Progenitor cell of endocrine pancreas (in vitro differentiated cells): Measurements from ENCODE around the gene SRRM2. TPM values are rescaled to one million over a fixed set of nuclear protein-coding genes. Genes with fewer than 3 reads are reported as not detected.

Source experiments
- DNase-seq: peaks from one replicate; pipeline ENCODE4 v3.0.0; 2021; ENCODE audit warnings: low spot score; ENCODE audit not compliant: unreplicated experiment
- H3K27ac Mint-ChIP-seq: 2 replicates; pipeline ENCODE4 v1.8.0; 2021; ENCODE audit warnings: mild to moderate bottlenecking, moderate library complexity, mixed read lengths
- H3K27me3 Mint-ChIP-seq: 2 replicates; pipeline ENCODE4 v1.8.0; 2021; ENCODE audit warnings: mixed read lengths
- H3K36me3 Mint-ChIP-seq: 2 replicates; pipeline ENCODE4 v1.8.0; 2022; ENCODE audit warnings: mixed read lengths; ENCODE audit not compliant: insufficient read depth
- H3K4me1 Mint-ChIP-seq: 2 replicates; pipeline ENCODE4 v1.8.0; 2021; ENCODE audit warnings: low read depth, mixed read lengths
- H3K4me3 Mint-ChIP-seq: 2 replicates; pipeline ENCODE4 v1.8.0; 2021; ENCODE audit warnings: low read depth, mild to moderate bottlenecking, moderate library complexity, mixed read lengths
- H3K9me3 Mint-ChIP-seq: 2 replicates; pipeline ENCODE4 v1.8.0; 2021; ENCODE audit warnings: low read depth, mixed read lengths
- total RNA-seq: library from RNA; stranded (reverse); gene quantifications from 2 replicates; pipeline ENCODE4 v1.2.1, GENCODE V29; 2021
- TF ChIP-seq, protein P1 (sequence below): fragments of 200-600 bp; sonication (generic); IDR thresholded peaks from one replicate; pipeline ENCODE4 v1.5.0; 2021; ENCODE audit warnings: antibody characterized with exemption, mild to moderate bottlenecking; ENCODE audit not compliant: unreplicated experiment

Gene SRRM2
- total RNA-seq, 1 donor from 2014 or later, result 817 TPM

- Mint-ChIP-seq H3K4me1 (peaks cover 17% of the 10 kb centered on the region), H3K9me3 (no peaks in the 10 kb centered on the region), H3K27me3 (peaks cover 3% of the 10 kb centered on the region), H3K4me3 (no peak overlapping the region), H3K27ac (no peak overlapping the region), H3K36me3 (no peaks in the 10 kb centered on the region)
- no peak for DNase-seq
- TF ChIP-seq, protein P1, sequence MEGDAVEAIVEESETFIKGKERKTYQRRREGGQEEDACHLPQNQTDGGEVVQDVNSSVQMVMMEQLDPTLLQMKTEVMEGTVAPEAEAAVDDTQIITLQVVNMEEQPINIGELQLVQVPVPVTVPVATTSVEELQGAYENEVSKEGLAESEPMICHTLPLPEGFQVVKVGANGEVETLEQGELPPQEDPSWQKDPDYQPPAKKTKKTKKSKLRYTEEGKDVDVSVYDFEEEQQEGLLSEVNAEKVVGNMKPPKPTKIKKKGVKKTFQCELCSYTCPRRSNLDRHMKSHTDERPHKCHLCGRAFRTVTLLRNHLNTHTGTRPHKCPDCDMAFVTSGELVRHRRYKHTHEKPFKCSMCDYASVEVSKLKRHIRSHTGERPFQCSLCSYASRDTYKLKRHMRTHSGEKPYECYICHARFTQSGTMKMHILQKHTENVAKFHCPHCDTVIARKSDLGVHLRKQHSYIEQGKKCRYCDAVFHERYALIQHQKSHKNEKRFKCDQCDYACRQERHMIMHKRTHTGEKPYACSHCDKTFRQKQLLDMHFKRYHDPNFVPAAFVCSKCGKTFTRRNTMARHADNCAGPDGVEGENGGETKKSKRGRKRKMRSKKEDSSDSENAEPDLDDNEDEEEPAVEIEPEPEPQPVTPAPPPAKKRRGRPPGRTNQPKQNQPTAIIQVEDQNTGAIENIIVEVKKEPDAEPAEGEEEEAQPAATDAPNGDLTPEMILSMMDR, result peak; percentile 28
Measured at GRCh38 chr16:2782583-2783351, 30.3 kb downstream of the SRRM2 start.

DNA sequence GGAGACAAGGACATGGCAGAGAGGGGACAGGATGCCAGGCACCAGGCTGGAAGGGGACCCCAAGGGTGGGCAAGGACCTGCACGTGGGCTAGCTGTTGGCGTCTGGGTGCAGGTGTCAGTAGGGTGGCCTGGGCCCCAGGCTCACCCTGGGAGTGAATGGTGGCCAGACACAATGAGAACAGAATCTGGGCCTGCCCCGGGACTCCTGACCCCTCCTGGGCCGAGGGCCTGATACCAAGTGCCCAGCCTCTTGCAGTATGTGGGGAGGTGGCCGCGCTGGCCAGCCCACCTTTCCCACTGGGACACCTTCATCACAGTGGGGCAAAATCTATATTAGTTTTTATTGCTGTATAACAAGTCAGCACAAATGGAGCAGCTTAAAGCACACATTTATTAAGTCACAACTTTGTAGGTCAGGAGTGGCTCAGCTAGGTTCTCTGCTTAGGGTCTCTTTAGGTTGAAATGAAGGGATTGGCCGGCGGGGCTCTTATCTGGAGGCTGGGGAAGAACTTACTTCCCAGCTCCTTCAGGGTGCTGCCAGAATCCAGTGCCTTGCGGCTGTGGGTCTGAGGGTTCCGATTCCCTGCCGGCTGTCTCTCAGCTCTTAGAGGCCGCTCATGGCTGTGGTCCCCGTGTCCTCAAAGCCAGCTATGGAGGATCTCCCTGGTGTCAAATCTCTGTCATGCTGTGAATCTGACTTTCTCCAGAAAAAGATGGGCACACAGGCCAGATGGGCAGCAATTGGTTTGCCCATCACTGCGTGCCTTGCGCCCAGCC, 31.3 kb downstream of the SRRM2 start:
- no peak for DNase-seq
- no peaks in the 10 kb centered on the region for H3K36me3 Mint-ChIP-seq
- TF ChIP-seq, protein P1, result no peak
- H3K4me3 Mint-ChIP-seq, result no peak overlapping the region
- no peak overlapping the region for H3K27ac Mint-ChIP-seq
- H3K4me1 Mint-ChIP-seq, result peaks cover 8% of the 10 kb centered on the region
- peaks cover 3% of the 10 kb centered on the region for H3K27me3 Mint-ChIP-seq
- H3K9me3 Mint-ChIP-seq, result no peaks in the 10 kb centered on the region

- H3K27ac Mint-ChIP-seq, result no peak overlapping the region
- no peak for DNase-seq
- no peaks in the 10 kb centered on the region for H3K9me3 Mint-ChIP-seq
- H3K4me1 Mint-ChIP-seq, result peaks cover 8% of the 10 kb centered on the region
- no peaks in the 10 kb centered on the region for H3K36me3 Mint-ChIP-seq
- no peak overlapping the region for H3K4me3 Mint-ChIP-seq
- peaks cover 3% of the 10 kb centered on the region for H3K27me3 Mint-ChIP-seq
- TF ChIP-seq, protein P1, result no peak
Measured at GRCh38 chr16:2784358-2785100, 32.1 kb downstream of the SRRM2 start.

DNA sequence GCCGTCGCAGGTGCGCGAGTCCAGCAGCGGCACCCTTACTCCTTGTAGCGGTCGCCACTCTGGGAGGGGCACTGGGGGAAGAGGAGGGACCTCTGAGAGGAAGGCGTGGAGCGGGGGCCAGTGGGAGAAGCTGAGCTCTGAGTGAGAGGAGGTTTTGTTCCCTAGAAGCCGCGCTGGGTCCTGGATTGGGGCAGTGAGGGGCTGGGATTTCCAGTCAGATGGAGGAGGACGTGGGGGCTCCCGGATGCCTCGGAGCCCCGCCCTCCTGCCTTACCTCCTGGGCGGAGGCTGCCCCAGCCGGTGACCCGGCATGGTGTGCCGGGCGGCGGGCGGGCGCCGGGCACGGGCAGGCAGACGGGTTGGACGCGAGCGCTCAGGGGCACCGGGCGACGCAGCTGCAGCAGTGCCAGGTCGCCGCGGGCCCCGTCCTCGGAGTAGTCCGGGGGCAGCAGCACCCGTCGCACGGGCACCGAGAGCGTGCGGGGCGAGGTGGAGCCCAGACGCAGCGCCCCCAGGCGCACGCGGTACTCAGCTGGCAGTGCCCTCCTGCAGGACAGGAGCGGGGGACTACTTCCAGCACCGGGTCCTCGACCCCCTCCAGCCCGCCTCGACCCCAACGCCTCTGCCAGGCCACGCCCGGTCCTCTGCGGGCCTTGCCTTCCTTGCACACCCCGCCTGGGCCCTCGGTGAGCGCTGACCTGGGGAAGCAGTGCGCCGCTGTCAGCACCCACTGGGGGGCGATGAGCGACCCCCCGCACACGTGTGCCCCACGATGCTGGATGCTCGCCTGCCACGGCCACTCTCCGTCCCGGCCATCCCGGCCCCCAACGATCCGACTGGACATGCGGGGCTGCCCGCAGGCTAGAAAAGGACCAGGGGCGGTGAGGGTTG, 32.9 kb downstream of the SRRM2 start:
- TF ChIP-seq, protein P1, result no peak
- no peak for DNase-seq
- peaks cover 3% of the 10 kb centered on the region for H3K27me3 Mint-ChIP-seq
- H3K9me3 Mint-ChIP-seq, result no peaks in the 10 kb centered on the region
- no peaks in the 10 kb centered on the region for H3K36me3 Mint-ChIP-seq
- peaks cover 12% of the 10 kb centered on the region for H3K4me1 Mint-ChIP-seq
- H3K4me3 Mint-ChIP-seq, result no peak overlapping the region
- no peak overlapping the region for H3K27ac Mint-ChIP-seq
